ENCODE measurements around the gene DCBLD1. TPM values are rescaled to one million over a fixed set of nuclear protein-coding genes. Genes with fewer than 3 reads are reported as not detected.

DCBLD1 gene
- total RNA-seq, 2 experiments from 2014 or later, result 1.9 to 2.4 TPM

GRCh38 chr6:117568247-117568646, 85.8 kb downstream of the DCBLD1 start:
- DNase-seq, result no peak
- Mint-ChIP-seq H3K9me3 (no peaks in the 10 kb centered on the region), H3K4me1 (peaks cover 1% of the 10 kb centered on the region), H3K4me3 (no peak overlapping the region), H3K27ac (no peak overlapping the region), H3K36me3 (peaks cover 13% of the 10 kb centered on the region), H3K27me3 (no peaks in the 10 kb centered on the region)

GRCh38 chr6:117568831-117569410, 86.4 kb downstream of the DCBLD1 start:
- H3K4me3 Mint-ChIP-seq, result no peak overlapping the region
- no peaks in the 10 kb centered on the region for H3K9me3 Mint-ChIP-seq
- H3K27me3 Mint-ChIP-seq, result no peaks in the 10 kb centered on the region
- DNase-seq, result no peak
- H3K27ac Mint-ChIP-seq, result no peak overlapping the region
- peaks cover 13% of the 10 kb centered on the region for H3K36me3 Mint-ChIP-seq
- peaks cover 1% of the 10 kb centered on the region for H3K4me1 Mint-ChIP-seq

- Mint-ChIP-seq H3K9me3 (no peaks in the 10 kb centered on the region), H3K27ac (no peak overlapping the region), H3K4me3 (no peak overlapping the region), H3K4me1 (peaks cover 4% of the 10 kb centered on the region), H3K27me3 (no peaks in the 10 kb centered on the region), H3K36me3 (peaks cover 10% of the 10 kb centered on the region)
- no peak for DNase-seq
These were observed 90.7 kb downstream of the DCBLD1 start for GRCh38 chr6:117573006-117573680.

GRCh38 chr6:117574198-117574597, 91.7 kb downstream of the DCBLD1 start:
- Mint-ChIP-seq H3K4me3 (no peak overlapping the region), H3K4me1 (peaks cover 9% of the 10 kb centered on the region), H3K27me3 (no peaks in the 10 kb centered on the region), H3K36me3 (peaks cover 5% of the 10 kb centered on the region), H3K9me3 (no peaks in the 10 kb centered on the region), H3K27ac (no peak overlapping the region)
- no peak for DNase-seq

- H3K9me3 Mint-ChIP-seq, result peaks cover 2% of the 10 kb centered on the region
- H3K27me3 Mint-ChIP-seq, result no peaks in the 10 kb centered on the region
- H3K27ac Mint-ChIP-seq, result no peak overlapping the region
- peaks cover 24% of the 10 kb centered on the region for H3K4me1 Mint-ChIP-seq
- no peak overlapping the region for H3K4me3 Mint-ChIP-seq
- DNase-seq, result no peak
- peaks cover 39% of the 10 kb centered on the region for H3K36me3 Mint-ChIP-seq
These were observed 103.2 kb downstream of the DCBLD1 start for GRCh38 chr6:117585647-117586046.

- peaks cover 22% of the 10 kb centered on the region for H3K4me1 Mint-ChIP-seq
These were observed 108.0 kb downstream of the DCBLD1 start for GRCh38 chr6:117590447-117590846.

GRCh38 chr6:117591405-117591804, 108.9 kb downstream of the DCBLD1 start:
- no peak overlapping the region for H3K4me3 Mint-ChIP-seq
- no peak for DNase-seq
- H3K4me1 Mint-ChIP-seq, result peaks cover 22% of the 10 kb centered on the region
- no peak overlapping the region for H3K27ac Mint-ChIP-seq
- peaks cover 7% of the 10 kb centered on the region for H3K9me3 Mint-ChIP-seq
- H3K27me3 Mint-ChIP-seq, result no peaks in the 10 kb centered on the region
- peaks cover 25% of the 10 kb centered on the region for H3K36me3 Mint-ChIP-seq

More at GRCh38 chr6:117590447-117590846, 108.0 kb downstream of the DCBLD1 start:
- Mint-ChIP-seq H3K27me3 (no peaks in the 10 kb centered on the region), H3K4me3 (no peak overlapping the region), H3K9me3 (peaks cover 2% of the 10 kb centered on the region), H3K36me3 (peaks cover 18% of the 10 kb centered on the region), H3K27ac (no peak overlapping the region)
- DNase-seq, result no peak

- no peaks in the 10 kb centered on the region for H3K27me3 Mint-ChIP-seq
- H3K36me3 Mint-ChIP-seq, result peaks cover 37% of the 10 kb centered on the region
- peaks cover 12% of the 10 kb centered on the region for H3K9me3 Mint-ChIP-seq
- no peak overlapping the region for H3K4me3 Mint-ChIP-seq
- H3K27ac Mint-ChIP-seq, result no peak overlapping the region
- DNase-seq, result no peak
- peaks cover 17% of the 10 kb centered on the region for H3K4me1 Mint-ChIP-seq
These were observed 110.7 kb downstream of the DCBLD1 start for GRCh38 chr6:117592983-117593759.

- no peak overlapping the region for H3K27ac Mint-ChIP-seq
- no peaks in the 10 kb centered on the region for H3K27me3 Mint-ChIP-seq
- H3K4me3 Mint-ChIP-seq, result no peak overlapping the region
- H3K9me3 Mint-ChIP-seq, result peaks cover 12% of the 10 kb centered on the region
- H3K4me1 Mint-ChIP-seq, result peaks cover 27% of the 10 kb centered on the region
- DNase-seq, result no peak
- H3K36me3 Mint-ChIP-seq, result peaks cover 44% of the 10 kb centered on the region
These were observed 112.8 kb downstream of the DCBLD1 start for GRCh38 chr6:117595099-117595923.

- Mint-ChIP-seq H3K9me3 (peaks cover 12% of the 10 kb centered on the region), H3K27ac (no peak overlapping the region), H3K4me1 (peaks cover 27% of the 10 kb centered on the region), H3K4me3 (no peak overlapping the region), H3K36me3 (peaks cover 49% of the 10 kb centered on the region), H3K27me3 (no peaks in the 10 kb centered on the region)
- no peak for DNase-seq
These were observed 115.3 kb downstream of the DCBLD1 start for GRCh38 chr6:117597755-117598154.

Other genes starting within 250 kb of the DCBLD1 start
- not detected for gene VGLL2, start 217.1 kb upstream of the DCBLD1 start, total RNA-seq
- gene ROS1, start 56.7 kb upstream of the DCBLD1 start, total RNA-seq, result not detected
- 10 to 100 TPM; 16.1 TPM for gene GOPC, start 119.8 kb downstream of the DCBLD1 start, total RNA-seq
- gene NUS1, start 192.8 kb downstream of the DCBLD1 start, total RNA-seq, result 10 to 100 TPM; 63.7 to 64.1 TPM